Measurements from ENCODE around the gene HS1BP3.

The HS1BP3 gene

DNA sequence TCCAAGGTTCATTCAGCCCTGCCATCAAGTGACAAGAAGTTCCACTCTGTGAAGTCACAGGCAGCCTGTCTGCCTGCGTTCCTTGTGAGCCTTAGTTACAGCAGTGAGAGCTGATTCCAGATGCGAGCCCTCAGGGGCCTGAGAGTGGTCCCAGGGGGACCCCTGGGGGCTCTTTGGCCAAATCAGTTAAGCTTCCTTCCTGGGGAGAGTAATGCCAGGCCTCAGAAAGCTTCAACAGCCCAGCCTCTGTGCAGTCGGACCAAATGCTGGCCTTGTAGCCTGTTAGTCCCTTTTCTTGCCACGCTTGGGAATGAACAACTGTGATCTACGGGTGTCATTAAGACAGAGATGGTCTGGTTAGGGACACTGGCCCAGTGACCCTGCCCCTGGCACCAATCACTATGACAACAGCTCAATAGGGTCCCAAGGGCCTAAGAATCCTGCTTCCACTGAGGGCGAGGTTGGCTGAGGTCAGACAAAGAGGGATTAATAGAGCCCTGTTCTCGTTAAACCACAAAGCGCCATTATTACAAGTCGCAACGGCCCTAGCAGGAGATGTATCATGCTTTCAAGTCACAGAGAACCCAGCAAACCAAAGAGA is 50.9 kb downstream of the HS1BP3 start:
- TF ChIP-seq MYC (IDR thresholded peaks at IDR 0.05; ENCODE audit: low read depth, low read length) (no peak), POLR2A (IDR thresholded peaks at IDR 0.05; ENCODE audit: extremely low read depth, insufficient read length) (no peak), CTCF (IDR thresholded peaks at IDR 0.05; ENCODE audit: low read depth, low read length) (no peak)
- TF ChIP-seq, protein P1, sequence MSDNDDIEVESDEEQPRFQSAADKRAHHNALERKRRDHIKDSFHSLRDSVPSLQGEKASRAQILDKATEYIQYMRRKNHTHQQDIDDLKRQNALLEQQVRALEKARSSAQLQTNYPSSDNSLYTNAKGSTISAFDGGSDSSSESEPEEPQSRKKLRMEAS (IDR thresholded peaks at IDR 0.05; ENCODE audit: low read depth, low read length), result no peak
- H3K4me3 ChIP-seq (ENCODE audit: low read depth, low read length), result no peak overlapping the region
- peak; percentile 50 for DNase-seq (ENCODE audit: low read depth)

GRCh38 chr2:20599001-20599600 is 51.8 kb downstream of the HS1BP3 start:
- TF ChIP-seq POLR2A (IDR thresholded peaks at IDR 0.05; ENCODE audit: extremely low read depth, insufficient read length) (no peak), CTCF (IDR thresholded peaks at IDR 0.05; ENCODE audit: low read depth, low read length) (no peak), MYC (IDR thresholded peaks at IDR 0.05; ENCODE audit: low read depth, low read length) (no peak)
- TF ChIP-seq, protein P1 (IDR thresholded peaks at IDR 0.05; ENCODE audit: low read depth, low read length), result no peak
- H3K4me3 ChIP-seq (ENCODE audit: low read depth, low read length), result no peak overlapping the region
- DNase-seq (ENCODE audit: low read depth), result no peak

- TF ChIP-seq CTCF (IDR thresholded peaks at IDR 0.05; ENCODE audit: low read depth, low read length) (no peak), MYC (IDR thresholded peaks at IDR 0.05; ENCODE audit: low read depth, low read length) (no peak), POLR2A (IDR thresholded peaks at IDR 0.05; ENCODE audit: extremely low read depth, insufficient read length) (no peak)
- TF ChIP-seq, protein P1 (IDR thresholded peaks at IDR 0.05; ENCODE audit: low read depth, low read length), result no peak
- no peak for DNase-seq (ENCODE audit: low read depth)
- no peak overlapping the region for H3K4me3 ChIP-seq (ENCODE audit: low read depth, low read length)
These were observed 53.1 kb downstream of the HS1BP3 start for GRCh38 chr2:20597860-20598183.

GRCh38 chr2:20596973-20597859 is 53.7 kb downstream of the HS1BP3 start:
- no peak for DNase-seq (ENCODE audit: low read depth)
- no peak overlapping the region for H3K4me3 ChIP-seq (ENCODE audit: low read depth, low read length)
- TF ChIP-seq POLR2A (IDR thresholded peaks at IDR 0.05; ENCODE audit: extremely low read depth, insufficient read length) (no peak), CTCF (IDR thresholded peaks at IDR 0.05; ENCODE audit: low read depth, low read length) (no peak), MYC (IDR thresholded peaks at IDR 0.05; ENCODE audit: low read depth, low read length) (no peak)
- TF ChIP-seq, protein P1 (IDR thresholded peaks at IDR 0.05; ENCODE audit: low read depth, low read length), result no peak

DNA sequence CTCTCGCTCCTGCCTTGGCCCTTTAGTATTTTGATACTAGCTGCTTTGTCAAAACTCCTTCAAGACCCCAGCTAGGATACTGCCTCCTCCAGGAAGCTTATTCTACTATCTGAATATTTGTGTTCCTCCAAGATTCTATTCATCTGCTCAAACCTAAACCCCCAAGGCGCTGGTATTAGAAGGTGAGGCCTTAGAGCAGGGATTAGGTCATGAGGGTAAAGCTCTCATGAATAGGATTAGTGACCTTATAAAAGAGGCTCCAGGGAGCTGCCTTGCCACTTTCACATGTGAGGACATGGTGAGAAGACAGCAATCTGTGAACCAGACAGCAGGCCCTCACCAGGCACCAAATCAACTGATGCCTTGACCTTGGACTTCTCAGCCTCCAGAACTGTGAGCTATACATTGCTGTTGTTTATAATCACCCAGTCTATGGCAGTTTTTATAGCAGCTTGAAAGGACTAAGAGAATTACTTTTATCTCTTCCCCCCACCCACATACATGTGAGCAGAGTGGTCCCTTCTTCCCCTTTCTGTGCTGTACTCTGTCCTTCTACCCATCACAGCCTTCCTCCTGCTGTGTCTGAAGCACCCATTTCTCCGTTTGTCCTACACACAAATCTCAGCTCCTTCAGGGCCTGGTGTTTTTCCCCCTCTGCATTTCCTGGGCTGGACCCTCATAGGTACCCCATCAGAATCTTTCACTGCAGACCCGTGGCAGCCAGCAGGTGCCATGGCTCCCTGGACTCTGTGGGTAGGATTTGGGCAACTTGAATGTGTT is 54.5 kb downstream of the HS1BP3 start:
- TF ChIP-seq CTCF (IDR thresholded peaks at IDR 0.05; ENCODE audit: low read depth, low read length) (no peak), POLR2A (IDR thresholded peaks at IDR 0.05; ENCODE audit: extremely low read depth, insufficient read length) (no peak)
- TF ChIP-seq, protein P1 (IDR thresholded peaks at IDR 0.05; ENCODE audit: low read depth, low read length), result no peak
- DNase-seq (ENCODE audit: low read depth), result peak; percentile 35
- no peak overlapping the region for H3K4me3 ChIP-seq (ENCODE audit: low read depth, low read length)

All from NB4 (cell line).